K562 treated with DMSO at 1 percent for 12 hours (cell line): Measurements from ENCODE around the gene JSRP1. TPM values are rescaled to one million over a fixed set of nuclear protein-coding genes. Genes with fewer than 3 reads are reported as not detected.

Experiments
- total RNA-seq: library from RNA; unstranded; fragments of 300-600 nt; gene quantifications from 2 replicates; pipeline ENCODE4 v1.2.3, GENCODE V29; 2022; ENCODE audit not compliant: insufficient read depth

Gene JSRP1
- 2.0 TPM in 1 of 2 replicates, not detected in the other for total RNA-seq

DNA sequence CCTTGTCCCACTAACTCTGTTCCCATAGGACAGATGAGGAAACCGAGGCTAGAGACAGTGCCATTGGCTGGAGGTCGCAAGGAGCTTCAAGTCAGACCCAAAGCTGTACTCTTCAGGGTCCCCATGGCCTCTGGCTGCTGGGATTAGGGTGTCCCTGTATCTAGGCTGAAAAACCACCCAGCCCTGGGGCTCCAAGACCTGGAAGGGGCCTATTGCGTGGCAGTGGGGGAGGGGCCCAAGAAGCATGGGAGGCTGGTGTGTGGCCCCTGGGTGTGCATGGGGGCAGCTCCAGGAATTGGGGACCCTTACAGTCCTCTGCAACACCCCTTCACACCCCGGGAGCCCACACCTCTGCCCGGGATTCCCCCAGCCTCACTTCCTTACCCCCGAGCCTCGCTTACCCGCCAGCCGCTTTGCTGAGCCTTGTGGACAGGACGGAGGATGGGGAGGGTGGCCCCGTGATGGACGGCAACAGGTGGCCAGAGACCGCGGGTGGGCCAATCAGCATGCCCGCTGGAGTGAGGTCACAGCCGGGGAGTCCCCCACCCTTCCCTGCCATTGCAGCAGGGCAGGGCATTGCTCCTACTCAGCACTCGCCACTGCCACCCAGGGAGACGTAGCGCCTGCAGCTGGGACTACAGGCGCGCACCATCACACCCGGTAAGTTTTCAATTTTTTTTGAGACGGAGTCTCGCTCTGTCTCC, at the start of gene JSRP1:
JSRP1 (minus strand) TSS at position 436 of the 704 bp plus-strand sequence. CDS start 1,103 bp downstream, outside the sequence.

GRCh38 chr19:2282062-2282861, 26.0 kb upstream of the JSRP1 start, which contains the start of gene PEAK3:
TSS of gene PEAK3 (minus strand) at chr19:2282175. CDS start at chr19:2280931, 1,244 bp downstream.

GRCh38 chr19:2249010-2249866, 7.0 kb downstream of the JSRP1 start, which contains the start of gene AMH:
TSS of gene AMH (plus strand) at chr19:2249323. CDS start at chr19:2249333, 10 bp downstream.

DNA sequence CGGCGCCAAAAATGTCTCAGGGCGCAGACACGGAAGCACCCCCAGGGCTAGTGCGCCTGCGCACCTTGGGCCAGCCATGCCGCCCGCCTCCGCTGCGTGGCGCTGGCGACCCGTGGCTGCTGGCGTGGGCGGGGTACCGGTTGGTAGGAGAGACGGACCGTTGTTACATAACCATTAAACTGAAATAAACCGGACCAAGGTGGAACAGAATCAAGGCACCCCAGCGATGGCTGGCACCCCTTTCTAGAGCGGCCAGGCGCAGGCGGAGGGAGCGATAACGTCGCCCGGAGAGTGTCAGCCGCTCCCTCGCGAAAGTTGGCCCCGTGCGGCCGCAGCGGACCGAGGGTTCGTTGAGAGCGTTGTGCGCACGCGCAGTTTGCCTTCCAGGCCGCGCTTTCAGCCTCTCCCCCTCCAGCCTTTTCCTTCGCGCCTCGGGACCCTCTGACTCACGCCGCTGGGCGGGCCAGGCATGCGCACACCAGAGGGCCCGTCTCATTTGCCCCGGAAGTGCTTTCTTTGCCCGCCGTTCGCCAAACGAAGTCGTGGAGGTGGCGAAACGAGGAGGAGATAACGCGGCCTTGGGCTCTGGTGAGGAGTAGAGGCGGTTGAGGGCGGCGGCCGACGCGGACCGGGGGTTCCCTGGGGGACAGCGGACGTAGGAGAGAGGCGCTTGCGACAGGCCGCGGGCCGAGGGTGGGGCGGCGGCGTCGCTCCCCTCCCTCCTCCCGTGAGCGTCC, 19.7 kb downstream of the JSRP1 start, which contains the start of the genes PLEKHJ1 and SF3A2:
PLEKHJ1 (minus strand) TSS at position 16 of the 737 bp plus-strand sequence. CDS start 81 bp downstream, outside the sequence.
SF3A2 (plus strand) TSS at position 511 of the 737 bp plus-strand sequence. CDS start 6,595 bp downstream, outside the sequence.

Other genes starting within 250 kb of the JSRP1 start
- 79.8 and 89.2 TPM in 2 replicates for gene BTBD2, start 240.7 kb downstream of the JSRP1 start, total RNA-seq
- 220 and 387 TPM in 2 replicates for gene MKNK2, start 205.2 kb downstream of the JSRP1 start, total RNA-seq
- gene MOB3A, start 160.1 kb downstream of the JSRP1 start, total RNA-seq = 9.5 and 14.9 TPM in 2 replicates
- 1.2 and 1.6 TPM in 2 replicates for gene IZUMO4, start 159.5 kb downstream of the JSRP1 start, total RNA-seq
- gene AP3D1, start 104.9 kb downstream of the JSRP1 start, total RNA-seq = 68.6 and 125 TPM in 2 replicates
- gene DOT1L, start 92.5 kb downstream of the JSRP1 start, total RNA-seq = 16.7 and 43.9 TPM in 2 replicates
- gene PLEKHJ1, start 20.1 kb downstream of the JSRP1 start, total RNA-seq = 160 and 185 TPM in 2 replicates
- 62.8 and 101 TPM in 2 replicates for gene SF3A2, start 19.6 kb downstream of the JSRP1 start, total RNA-seq
- gene AMH, start 7.1 kb downstream of the JSRP1 start, total RNA-seq = 31.0 and 34.0 TPM in 2 replicates
- not detected in 2 replicates for gene PEAK3, start 25.8 kb upstream of the JSRP1 start, total RNA-seq
- 0.36 and 0.94 TPM in 2 replicates for gene LINGO3, start 51.7 kb upstream of the JSRP1 start, total RNA-seq
- gene LSM7, start 72.2 kb upstream of the JSRP1 start, total RNA-seq = 303 and 460 TPM in 2 replicates
- 32.7 and 67.2 TPM in 2 replicates for gene SPPL2B, start 72.3 kb upstream of the JSRP1 start, total RNA-seq
- 0.79 and 3.2 TPM in 2 replicates for gene TMPRSS9, start 103.8 kb upstream of the JSRP1 start, total RNA-seq
- 42.7 and 59.3 TPM in 2 replicates for gene TIMM13, start 171.2 kb upstream of the JSRP1 start, total RNA-seq
- gene LMNB2, start 200.5 kb upstream of the JSRP1 start, total RNA-seq = 37.0 and 59.9 TPM in 2 replicates
- 6.9 and 9.1 TPM in 2 replicates for gene GADD45B, start 219.7 kb upstream of the JSRP1 start, total RNA-seq